Measurements from ENCODE around the gene HYCC1. TPM values are rescaled to one million over a fixed set of nuclear protein-coding genes. Genes with fewer than 3 reads are reported as not detected.

HYCC1 gene
- polyA plus RNA-seq, 2 of the 4 experiments (the other 2 are of a cell fraction): 16.8 to 24.6 TPM

GRCh38 chr7:22972207-22972606, 41.7 kb downstream of the HYCC1 start:
- no peak for DNase-seq (ENCODE audit: low read depth in 1 of 2, low spot score in 1 of 2)
- ATAC-seq: no peak
- no peak for FAIRE-seq
- no peak overlapping the region for H3K4me2 ChIP-seq
- TF ChIP-seq NFE2L2 (conservative IDR thresholded peaks at IDR 0.05; ENCODE audit: low read length): no peak
- TF ChIP-seq FOSL2 (IDR thresholded peaks at IDR 0.05): no peak
- TF ChIP-seq FOSL2 (CRISPR knock-in tag; IDR thresholded peaks at IDR 0.05): no peak
- no peak for TF ChIP-seq ELK1 (IDR thresholded peaks at IDR 0.05; ENCODE audit: low read depth, low read length)
- no peak for TF ChIP-seq ESRRA (IDR thresholded peaks at IDR 0.05; ENCODE audit: borderline replicate concordance, low read length)
- TF ChIP-seq HOXB13 (CRISPR knock-in tag; IDR thresholded peaks at IDR 0.05; ENCODE audit: low read depth): no peak
- no peak for TF ChIP-seq SMC3 (IDR thresholded peaks at IDR 0.05)
- no peak for TF ChIP-seq ZNF302 (CRISPR knock-in tag; IDR thresholded peaks at IDR 0.05)
- no peak for TF ChIP-seq TP53 (CRISPR knock-in tag; IDR thresholded peaks at IDR 0.05)
- TF ChIP-seq HMGXB4 (CRISPR knock-in tag; IDR thresholded peaks at IDR 0.05; ENCODE audit: borderline replicate concordance): no peak
- TF ChIP-seq HDAC2 (IDR thresholded peaks at IDR 0.05): no peak
- TF ChIP-seq BCL3 (IDR thresholded peaks at IDR 0.05): no peak
- TF ChIP-seq FOSB (CRISPR knock-in tag; IDR thresholded peaks at IDR 0.05): no peak
- no peak for TF ChIP-seq BHLHE40 (IDR thresholded peaks at IDR 0.05; ENCODE audit: low read depth, low read length)
- no peak for TF ChIP-seq ATOH8 (CRISPR knock-in tag; IDR thresholded peaks at IDR 0.05; ENCODE audit: low read depth)
- TF ChIP-seq JUNB (IDR thresholded peaks at IDR 0.05): no peak
- no peak for TF ChIP-seq KDM5A (IDR thresholded peaks at IDR 0.05)
- TF ChIP-seq EP300 (IDR thresholded peaks at IDR 0.05): no peak
- no peak for TF ChIP-seq CBX8 (IDR thresholded peaks at IDR 0.05)
- no peak for TF ChIP-seq E2F6 (IDR thresholded peaks at IDR 0.05; ENCODE audit: borderline replicate concordance, low read depth)
- no peak for TF ChIP-seq EHMT2 (IDR thresholded peaks at IDR 0.05; ENCODE audit: low read depth)
- H3K9me3 ChIP-seq: no peaks in the 10 kb centered on the region
- H3K27ac ChIP-seq: no peak overlapping the region
- 76% methylated on average over 2 of the region's 2 CpGs for WGBS (ENCODE audit: missing lambda C conversion rate)
- CTCF ChIA-PET: interaction anchor here (0.7 to 1.9 kb wide), 5 partner anchors 13 to 456 kb away, joined by 3 to 5 read pairs (median 3); no protein-coding TSS in a partner anchor
- POLR2A ChIA-PET: interaction anchor here (0.6 kb wide), 1 partner anchor 126 kb away, joined by 7 read pairs; no protein-coding TSS in a partner anchor
- no peaks in the 10 kb centered on the region for H3K4me1 ChIP-seq
- no peak overlapping the region for H3K4me3 ChIP-seq

GRCh38 chr7:22969010-22969431, 44.9 kb downstream of the HYCC1 start:
- ATAC-seq (no peak), FAIRE-seq (no peak), DNase-seq (ENCODE audit: low read depth in 1 of 2, low spot score in 1 of 2) (no peak)
- Histone ChIP-seq H3K9me3 (no peaks in the 10 kb centered on the region), H3K4me2 (no peak overlapping the region), H3K4me1 (no peaks in the 10 kb centered on the region), H3K4me3 (no peak overlapping the region), H3K27ac (no peak overlapping the region)
- TF ChIP-seq HOXB5 (CRISPR knock-in tag; IDR thresholded peaks at IDR 0.05) (no peak), MYC (IDR thresholded peaks at IDR 0.05; ENCODE audit: borderline replicate concordance, low read length) (no peak), FOSB (CRISPR knock-in tag; IDR thresholded peaks at IDR 0.05) (no peak), CBX8 (IDR thresholded peaks at IDR 0.05) (no peak), JUNB (IDR thresholded peaks at IDR 0.05) (no peak)
- ChIA-PET CTCF (interaction anchor here (1.2 kb wide), 1 partner anchor 14 kb away, joined by 3 read pairs; no protein-coding TSS in a partner anchor), POLR2A (no interaction called here)
- 64% methylated on average over 3 of the region's 3 CpGs for WGBS (ENCODE audit: missing lambda C conversion rate)

Other genes with a start within 250 kb of the HYCC1 start
- 575 and 685 TPM in 2 replicates for gene TOMM7, start 191.3 kb downstream of the HYCC1 start, polyA plus RNA-seq (2011; rRNA removed)
- 477 to 546 TPM (median 526 TPM) in 3 replicates for gene TOMM7, start 191.3 kb downstream of the HYCC1 start, polyA plus RNA-seq (2017; fragmentation: RNase III; extraction: RNeasy Plus Mini Kit Qiagen cat#74134 plus additional on column Dnase treatment)
- gene KLHL7, start 91.7 kb upstream of the HYCC1 start, polyA plus RNA-seq (2011; rRNA removed): 36.3 and 45.4 TPM in 2 replicates
- gene KLHL7, start 91.7 kb upstream of the HYCC1 start, polyA plus RNA-seq (2017; fragmentation: RNase III; extraction: RNeasy Plus Mini Kit Qiagen cat#74134 plus additional on column Dnase treatment): 21.7 to 23.9 TPM (median 23.3 TPM) in 3 replicates
- 26.5 and 36.3 TPM in 2 replicates for gene NUP42, start 167.9 kb upstream of the HYCC1 start, polyA plus RNA-seq (2011; rRNA removed)
- 27.7 to 29.7 TPM (median 29.3 TPM) in 3 replicates for gene NUP42, start 167.9 kb upstream of the HYCC1 start, polyA plus RNA-seq (2017; fragmentation: RNase III; extraction: RNeasy Plus Mini Kit Qiagen cat#74134 plus additional on column Dnase treatment)
- 4.6 and 4.7 TPM in 2 replicates for gene GPNMB, start 232.6 kb upstream of the HYCC1 start, polyA plus RNA-seq (2011; rRNA removed)
- 2.7 to 3.5 TPM (median 3.3 TPM) in 3 replicates for gene GPNMB, start 232.6 kb upstream of the HYCC1 start, polyA plus RNA-seq (2017; fragmentation: RNase III; extraction: RNeasy Plus Mini Kit Qiagen cat#74134 plus additional on column Dnase treatment)

Data from A549 (cell line).